ENCODE results near the gene YTHDF1. TPM values are rescaled to one million over a fixed set of nuclear protein-coding genes. Genes with fewer than 3 reads are reported as not detected.
A peak's percentile ranks its signal among the peaks of the same experiment; 100 is the strongest.

YTHDF1 gene
- total RNA-seq, 1 donor from 2014 or later, result 27.1 TPM

DNA sequence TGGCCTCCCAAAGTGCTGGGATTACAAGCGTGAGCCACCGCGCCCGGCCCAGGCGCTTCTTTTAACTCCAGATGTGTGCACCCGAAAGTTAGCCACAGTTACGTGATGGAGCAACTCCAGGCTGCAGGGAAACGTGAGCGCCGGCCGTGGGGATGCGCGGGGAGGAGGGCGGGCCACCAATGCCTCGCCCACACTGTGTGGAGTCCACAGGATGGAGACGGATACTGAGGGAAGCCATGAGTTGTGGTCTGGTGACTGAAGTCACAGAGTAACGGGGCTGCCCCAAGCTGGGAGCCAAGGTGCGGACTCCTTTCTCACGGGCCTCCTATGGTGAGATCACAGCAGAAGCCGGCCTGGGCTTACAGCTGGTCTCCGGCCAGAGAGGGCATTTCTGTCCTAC lies 23.2 kb downstream of the YTHDF1 start:
- DNase-seq (ENCODE audit: low read depth) (no peak), FAIRE-seq (no peak)
- Histone ChIP-seq H3K36me3 (ENCODE audit: control insufficient read depth, insufficient read depth, low read length) (no peaks in the 10 kb centered on the region), H3K27me3 (ENCODE audit: control insufficient read depth, insufficient read depth, low read length) (no peaks in the 10 kb centered on the region), H3K4me3 (ENCODE audit: low read depth, low read length) (no peak overlapping the region)
- TF ChIP-seq, protein P1, sequence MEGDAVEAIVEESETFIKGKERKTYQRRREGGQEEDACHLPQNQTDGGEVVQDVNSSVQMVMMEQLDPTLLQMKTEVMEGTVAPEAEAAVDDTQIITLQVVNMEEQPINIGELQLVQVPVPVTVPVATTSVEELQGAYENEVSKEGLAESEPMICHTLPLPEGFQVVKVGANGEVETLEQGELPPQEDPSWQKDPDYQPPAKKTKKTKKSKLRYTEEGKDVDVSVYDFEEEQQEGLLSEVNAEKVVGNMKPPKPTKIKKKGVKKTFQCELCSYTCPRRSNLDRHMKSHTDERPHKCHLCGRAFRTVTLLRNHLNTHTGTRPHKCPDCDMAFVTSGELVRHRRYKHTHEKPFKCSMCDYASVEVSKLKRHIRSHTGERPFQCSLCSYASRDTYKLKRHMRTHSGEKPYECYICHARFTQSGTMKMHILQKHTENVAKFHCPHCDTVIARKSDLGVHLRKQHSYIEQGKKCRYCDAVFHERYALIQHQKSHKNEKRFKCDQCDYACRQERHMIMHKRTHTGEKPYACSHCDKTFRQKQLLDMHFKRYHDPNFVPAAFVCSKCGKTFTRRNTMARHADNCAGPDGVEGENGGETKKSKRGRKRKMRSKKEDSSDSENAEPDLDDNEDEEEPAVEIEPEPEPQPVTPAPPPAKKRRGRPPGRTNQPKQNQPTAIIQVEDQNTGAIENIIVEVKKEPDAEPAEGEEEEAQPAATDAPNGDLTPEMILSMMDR (IDR thresholded peaks at IDR 0.05; ENCODE audit: insufficient read depth, low read length, severe bottlenecking), result no peak

DNA sequence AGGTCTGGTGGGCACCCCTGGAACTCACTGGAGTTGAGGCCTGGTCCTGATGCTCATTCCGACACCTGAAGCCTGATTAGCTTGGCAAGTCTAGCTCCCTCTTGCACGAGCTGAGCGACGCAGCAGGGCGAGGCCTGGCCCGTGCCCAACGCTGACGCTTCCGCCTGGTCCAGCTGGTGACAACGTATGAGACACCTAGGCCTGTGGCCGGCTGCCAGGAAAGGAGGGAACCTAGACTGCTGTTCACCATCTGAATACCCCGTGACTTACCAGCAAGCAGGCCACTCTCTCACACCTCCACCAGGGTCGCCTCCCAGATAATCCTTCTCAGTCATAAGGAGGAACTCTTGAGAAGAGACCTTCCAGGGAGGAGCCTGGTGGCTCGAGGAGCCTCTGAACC lies 24.5 kb downstream of the YTHDF1 start:
- no peaks in the 10 kb centered on the region for H3K36me3 ChIP-seq (ENCODE audit: control insufficient read depth, insufficient read depth, low read length)

DNA sequence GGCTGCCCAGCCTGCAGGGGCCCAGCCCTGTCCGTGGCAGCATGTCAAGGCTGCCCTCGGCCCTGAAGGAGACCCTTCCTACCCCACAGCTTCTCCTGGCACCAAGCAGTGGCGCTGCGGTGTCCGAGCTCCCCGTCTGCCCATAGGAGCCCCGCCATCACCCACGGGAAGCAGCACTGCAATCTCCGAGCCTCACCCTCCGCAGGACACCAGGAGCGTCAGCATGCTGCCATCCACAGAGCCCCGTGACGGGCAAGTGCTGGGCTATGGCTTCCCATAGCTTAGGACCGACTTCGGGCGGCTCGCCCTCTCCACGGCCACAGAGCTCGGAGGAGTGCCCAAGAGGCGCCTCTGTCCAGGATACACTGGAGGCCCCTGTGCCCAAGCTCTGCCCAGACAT lies 25.1 kb downstream of the YTHDF1 start:
- DNase-seq (ENCODE audit: low read depth) (no peak), FAIRE-seq (no peak)
- no peaks in the 10 kb centered on the region for H3K36me3 ChIP-seq (ENCODE audit: control insufficient read depth, insufficient read depth, low read length)
- TF ChIP-seq, protein P1 (IDR thresholded peaks at IDR 0.05; ENCODE audit: insufficient read depth, low read length, severe bottlenecking), result no peak
- no peak overlapping the region for H3K4me3 ChIP-seq (ENCODE audit: low read depth, low read length)
- no peaks in the 10 kb centered on the region for H3K27me3 ChIP-seq (ENCODE audit: control insufficient read depth, insufficient read depth, low read length)

More for the DNA sequence above, 24.5 kb downstream of the YTHDF1 start:
- Histone ChIP-seq H3K4me3 (ENCODE audit: low read depth, low read length) (no peak overlapping the region), H3K27me3 (ENCODE audit: control insufficient read depth, insufficient read depth, low read length) (no peaks in the 10 kb centered on the region)
- peak; percentile 91 for DNase-seq (ENCODE audit: low read depth)
- peak; percentile 81 for FAIRE-seq
- TF ChIP-seq, protein P1 (IDR thresholded peaks at IDR 0.05; ENCODE audit: insufficient read depth, low read length, severe bottlenecking), result no peak

DNA sequence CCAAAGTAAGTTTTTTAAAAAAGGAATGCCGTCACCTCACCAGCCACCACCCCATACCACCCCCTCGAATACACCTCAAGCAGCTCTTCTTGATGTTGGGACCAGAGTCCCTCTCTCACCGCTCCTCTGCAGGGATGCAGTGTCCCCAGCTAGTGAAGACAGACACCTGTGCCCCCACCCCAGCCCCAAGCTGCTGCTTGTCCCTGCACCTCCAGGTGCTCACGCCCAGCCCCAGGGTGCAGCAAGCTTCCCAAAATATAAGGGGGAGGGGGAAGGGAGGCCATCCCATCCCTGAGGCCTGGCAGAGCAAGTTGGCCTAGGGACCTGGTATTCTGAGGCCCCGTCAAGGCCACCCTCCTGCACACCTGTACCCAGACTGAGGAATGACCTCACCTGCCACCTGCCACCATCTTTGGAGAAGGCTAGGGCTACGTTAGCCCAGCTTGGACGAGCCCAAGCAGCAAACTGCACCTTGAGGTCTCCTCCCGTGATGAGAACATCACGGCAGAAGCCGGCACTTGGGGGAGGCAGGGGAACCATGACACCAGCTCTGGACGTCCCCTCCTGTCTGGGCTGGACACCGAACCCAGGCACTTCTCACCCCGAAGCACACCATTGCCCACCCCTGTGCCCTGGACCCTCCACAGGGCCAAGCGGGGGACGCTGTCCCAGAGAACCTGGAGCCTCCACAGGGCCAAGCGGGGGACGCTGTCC lies 25.9 kb downstream of the YTHDF1 start:
- H3K36me3 ChIP-seq (ENCODE audit: control insufficient read depth, insufficient read depth, low read length), result no peaks in the 10 kb centered on the region
- no peak overlapping the region for H3K4me3 ChIP-seq (ENCODE audit: low read depth, low read length)
- no peak for DNase-seq (ENCODE audit: low read depth)
- TF ChIP-seq, protein P1 (IDR thresholded peaks at IDR 0.05; ENCODE audit: insufficient read depth, low read length, severe bottlenecking), result no peak
- no peak for FAIRE-seq
- H3K27me3 ChIP-seq (ENCODE audit: control insufficient read depth, insufficient read depth, low read length), result no peaks in the 10 kb centered on the region

DNA sequence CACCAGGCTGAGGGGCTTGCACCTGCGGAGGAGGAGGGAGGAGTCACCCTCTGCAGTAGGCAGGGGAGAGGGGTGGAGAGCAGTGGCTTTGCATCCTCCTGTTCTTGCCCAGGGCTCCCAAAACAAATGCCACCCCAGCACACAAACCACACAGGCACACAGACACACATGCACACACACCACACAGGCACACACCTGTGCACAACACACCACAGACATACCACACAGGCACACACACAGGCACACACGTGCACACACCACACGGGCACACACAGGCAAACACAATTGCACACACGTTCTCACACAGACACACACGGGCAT lies 26.6 kb downstream of the YTHDF1 start:
- TF ChIP-seq, protein P1 (IDR thresholded peaks at IDR 0.05; ENCODE audit: insufficient read depth, low read length, severe bottlenecking), result no peak
- DNase-seq (ENCODE audit: low read depth), result no peak
- Histone ChIP-seq H3K36me3 (ENCODE audit: control insufficient read depth, insufficient read depth, low read length) (no peaks in the 10 kb centered on the region), H3K27me3 (ENCODE audit: control insufficient read depth, insufficient read depth, low read length) (no peaks in the 10 kb centered on the region), H3K4me3 (ENCODE audit: low read depth, low read length) (no peak overlapping the region)
- FAIRE-seq, result peak; percentile 90

Measured in bronchial epithelial cell (primary cell).